WTC11 (cell line): ENCODE data around the gene TRMO. TPM values are rescaled to one million over a fixed set of nuclear protein-coding genes. Genes with fewer than 3 reads are reported as not detected.

Source experiments
- ATAC-seq: fragments of 200-7000 bp; cut with Tn5 transposase; 2 replicates; pipeline ENCODE4 v1.10.0; 2021; ENCODE audit warnings: mild to moderate bottlenecking, moderate library complexity
- CTCF ChIA-PET: fragments of 300-600 bp; sonication (Branson Sonifier 250); formaldehyde crosslinking; loops from one replicate; lab custom pipeline; 2021; ENCODE audit warnings: antibody characterized with exemption; lab: Charles Lee
- POLR2A ChIA-PET: fragments of 350-600 bp; sonication (Branson Sonifier 250); formaldehyde crosslinking; loops from one replicate; lab custom pipeline; 2021; ENCODE audit warnings: antibody characterized with exemption; lab: Charles Lee
- DNase-seq: peaks from one replicate; pipeline ENCODE4 v3.0.0; 2021; ENCODE audit warnings: low spot score
- H3K27ac Mint-ChIP-seq: 2 replicates; pipeline ENCODE4 v1.8.0; 2021; ENCODE audit warnings: mixed read lengths
- H3K27me3 Mint-ChIP-seq: 2 replicates; pipeline ENCODE4 v1.8.0; 2021; ENCODE audit warnings: low read depth, mild to moderate bottlenecking, moderate library complexity, mixed read lengths
- H3K36me3 Mint-ChIP-seq: 2 replicates; pipeline ENCODE4 v1.8.0; 2021; ENCODE audit warnings: mixed read lengths
- H3K4me1 Mint-ChIP-seq: 2 replicates; pipeline ENCODE4 v1.8.0; 2022; ENCODE audit warnings: mixed read lengths
- H3K4me3 Mint-ChIP-seq: 2 replicates; pipeline ENCODE4 v1.8.0; 2021; ENCODE audit warnings: mild to moderate bottlenecking, moderate library complexity, mixed read lengths
- H3K9me3 Mint-ChIP-seq: 2 replicates; pipeline ENCODE4 v1.8.0; 2021; ENCODE audit warnings: mixed read lengths
- AFF4 ChIP-seq: sonication (generic); formaldehyde crosslinking; IDR thresholded peaks from 2 replicates; pipeline ENCODE4 v1.8.1; 2023; ENCODE audit warnings: mild to moderate bottlenecking, missing genetic modification reagents, borderline replicate concordance
- CREB1 ChIP-seq: sonication (generic); formaldehyde crosslinking; IDR thresholded peaks from 2 replicates; pipeline ENCODE4 v1.8.0; 2023; ENCODE audit warnings: mild to moderate bottlenecking, missing genetic modification reagents
- ESRRA ChIP-seq: sonication (generic); formaldehyde crosslinking; IDR thresholded peaks from 2 replicates; pipeline ENCODE4 v1.8.1; 2022; ENCODE audit warnings: mild to moderate bottlenecking, missing genetic modification reagents, borderline replicate concordance
- ETV6 ChIP-seq: sonication (generic); formaldehyde crosslinking; IDR thresholded peaks from 2 replicates; pipeline ENCODE4 v1.8.1; 2022; ENCODE audit warnings: mild to moderate bottlenecking, missing genetic modification reagents
- GTF2I ChIP-seq: fragments of 250-450 bp; sonication (Bioruptor Pico); conservative IDR thresholded peaks from 2 replicates; pipeline ENCODE4 v1.4.0; 2021; ENCODE audit warnings: mild to moderate bottlenecking
- HMGXB4 ChIP-seq: sonication (generic); formaldehyde crosslinking; IDR thresholded peaks from 2 replicates; pipeline ENCODE4 v1.8.1; 2023; ENCODE audit warnings: mild to moderate bottlenecking, moderate library complexity, missing genetic modification reagents
- PREB ChIP-seq: sonication (generic); formaldehyde crosslinking; IDR thresholded peaks from 2 replicates; pipeline ENCODE4 v1.8.1; 2022; ENCODE audit warnings: mild to moderate bottlenecking, missing genetic modification reagents, moderate library complexity, borderline replicate concordance
- SP1 ChIP-seq: sonication (generic); formaldehyde crosslinking; conservative IDR thresholded peaks from 2 replicates; pipeline ENCODE4 v1.8.1; 2022; ENCODE audit warnings: missing genetic modification reagents
- USF2 ChIP-seq: sonication (generic); formaldehyde crosslinking; IDR thresholded peaks from 2 replicates; pipeline ENCODE4 v1.8.1; 2023; ENCODE audit warnings: mild to moderate bottlenecking, missing genetic modification reagents, moderate library complexity
- ZNF138 ChIP-seq: sonication (generic); formaldehyde crosslinking; conservative IDR thresholded peaks from 2 replicates; pipeline ENCODE4 v1.8.1; 2022; ENCODE audit warnings: mild to moderate bottlenecking, moderate library complexity, missing genetic modification reagents
- ZNF317 ChIP-seq: sonication (generic); formaldehyde crosslinking; IDR thresholded peaks from 2 replicates; pipeline ENCODE4 v1.8.1; 2023; ENCODE audit warnings: low read depth, mild to moderate bottlenecking, moderate library complexity, missing genetic modification reagents, borderline replicate concordance
- total RNA-seq: library from RNA; stranded (reverse); gene quantifications from 3 replicates; pipeline ENCODE4 v1.2.3, GENCODE V29; 2021
- TF ChIP-seq, protein P1 (sequence below): sonication (generic); formaldehyde crosslinking; IDR thresholded peaks from 2 replicates; pipeline ENCODE4 v1.8.0; 2022; ENCODE audit warnings: mild to moderate bottlenecking, missing genetic modification reagents
- TF ChIP-seq, protein P2 (sequence below): sonication (generic); formaldehyde crosslinking; IDR thresholded peaks from 2 replicates; pipeline ENCODE4 v1.8.1; 2022; ENCODE audit warnings: missing genetic modification reagents, borderline replicate concordance
- TF ChIP-seq, protein P3 (sequence below): sonication (generic); formaldehyde crosslinking; IDR thresholded peaks from 2 replicates; pipeline ENCODE4 v1.8.0; 2023; ENCODE audit warnings: mild to moderate bottlenecking, missing genetic modification reagents

TRMO gene
- total RNA-seq, 1 experiment from 2014 or later: 4.6 TPM

DNA sequence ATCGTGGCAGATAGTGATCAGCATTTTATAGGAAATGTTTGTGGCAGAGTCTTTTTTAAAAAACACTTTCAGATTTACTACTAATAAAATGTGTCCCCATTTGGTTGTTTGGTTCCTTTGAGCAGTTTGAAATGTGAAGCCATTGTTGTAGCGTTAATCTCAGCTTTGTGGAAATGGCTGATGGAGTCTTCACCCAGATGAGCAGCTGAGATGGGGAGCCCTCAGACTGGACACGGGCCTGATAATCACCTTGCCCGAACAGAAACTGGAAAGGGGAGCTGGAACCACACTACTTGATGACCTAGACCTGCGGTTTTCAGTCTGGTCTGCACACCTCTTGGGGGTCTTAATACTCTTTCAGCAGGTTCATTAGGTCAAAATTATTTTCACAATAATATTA lies 40.3 kb upstream of the TRMO start (continued):
- TF ChIP-seq, protein P1, sequence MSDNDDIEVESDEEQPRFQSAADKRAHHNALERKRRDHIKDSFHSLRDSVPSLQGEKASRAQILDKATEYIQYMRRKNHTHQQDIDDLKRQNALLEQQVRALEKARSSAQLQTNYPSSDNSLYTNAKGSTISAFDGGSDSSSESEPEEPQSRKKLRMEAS: no peak
- TF ChIP-seq AFF4 (CRISPR knock-in tag) (no peak), SP1 (no peak), USF2 (CRISPR knock-in tag) (no peak), ZNF138 (CRISPR knock-in tag) (no peak), HMGXB4 (CRISPR knock-in tag) (no peak), ETV6 (CRISPR knock-in tag) (no peak), CREB1 (CRISPR knock-in tag) (no peak)

DNA sequence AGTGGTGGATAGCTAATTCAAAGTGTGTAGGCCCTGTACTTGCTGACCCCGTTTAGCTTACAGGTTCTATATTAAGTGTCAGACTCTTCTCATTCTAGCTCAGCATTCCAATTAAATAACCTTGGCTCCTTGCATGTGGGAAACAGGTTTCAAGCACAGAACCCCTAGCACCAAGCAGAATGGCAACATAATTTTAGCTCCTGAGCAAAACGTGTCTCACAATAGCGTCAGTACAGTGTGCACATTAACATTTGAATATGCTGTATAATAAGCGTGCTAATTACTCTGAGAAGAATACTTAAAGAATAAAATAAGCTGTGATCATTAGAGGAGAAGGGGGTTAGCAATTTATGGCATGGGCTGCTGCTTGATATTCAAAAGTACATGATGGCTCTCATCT lies 39.8 kb upstream of the TRMO start:
- Mint-ChIP-seq H3K27me3 (peaks cover 48% of the 10 kb centered on the region), H3K4me3 (no peak overlapping the region), H3K4me1 (no peaks in the 10 kb centered on the region), H3K36me3 (no peaks in the 10 kb centered on the region), H3K9me3 (no peaks in the 10 kb centered on the region), H3K27ac (no peak overlapping the region)
- DNase-seq (no peak), ATAC-seq (no peak)
- ChIA-PET CTCF (interaction anchor here (1.0 kb wide), 2 partner anchors 21 to 73 kb away, joined by 4 read pairs; partner anchors contain the start of gene ANP32B), POLR2A (no interaction called here)
- TF ChIP-seq, protein P1: no peak
- TF ChIP-seq, protein P2, sequence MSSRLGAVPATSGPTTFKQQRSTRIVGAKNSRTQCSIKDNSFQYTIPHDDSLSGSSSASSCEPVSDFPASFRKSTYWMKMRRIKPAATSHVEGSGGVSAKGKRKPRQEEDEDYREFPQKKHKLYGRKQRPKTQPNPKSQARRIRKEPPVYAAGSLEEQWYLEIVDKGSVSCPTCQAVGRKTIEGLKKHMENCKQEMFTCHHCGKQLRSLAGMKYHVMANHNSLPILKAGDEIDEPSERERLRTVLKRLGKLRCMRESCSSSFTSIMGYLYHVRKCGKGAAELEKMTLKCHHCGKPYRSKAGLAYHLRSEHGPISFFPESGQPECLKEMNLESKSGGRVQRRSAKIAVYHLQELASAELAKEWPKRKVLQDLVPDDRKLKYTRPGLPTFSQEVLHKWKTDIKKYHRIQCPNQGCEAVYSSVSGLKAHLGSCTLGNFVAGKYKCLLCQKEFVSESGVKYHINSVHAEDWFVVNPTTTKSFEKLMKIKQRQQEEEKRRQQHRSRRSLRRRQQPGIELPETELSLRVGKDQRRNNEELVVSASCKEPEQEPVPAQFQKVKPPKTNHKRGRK: no peak
- TF ChIP-seq ZNF317 (CRISPR knock-in tag): no peak
- no peak for TF ChIP-seq USF2 (CRISPR knock-in tag)
- no peak for TF ChIP-seq PREB (CRISPR knock-in tag)
- TF ChIP-seq, protein P3, sequence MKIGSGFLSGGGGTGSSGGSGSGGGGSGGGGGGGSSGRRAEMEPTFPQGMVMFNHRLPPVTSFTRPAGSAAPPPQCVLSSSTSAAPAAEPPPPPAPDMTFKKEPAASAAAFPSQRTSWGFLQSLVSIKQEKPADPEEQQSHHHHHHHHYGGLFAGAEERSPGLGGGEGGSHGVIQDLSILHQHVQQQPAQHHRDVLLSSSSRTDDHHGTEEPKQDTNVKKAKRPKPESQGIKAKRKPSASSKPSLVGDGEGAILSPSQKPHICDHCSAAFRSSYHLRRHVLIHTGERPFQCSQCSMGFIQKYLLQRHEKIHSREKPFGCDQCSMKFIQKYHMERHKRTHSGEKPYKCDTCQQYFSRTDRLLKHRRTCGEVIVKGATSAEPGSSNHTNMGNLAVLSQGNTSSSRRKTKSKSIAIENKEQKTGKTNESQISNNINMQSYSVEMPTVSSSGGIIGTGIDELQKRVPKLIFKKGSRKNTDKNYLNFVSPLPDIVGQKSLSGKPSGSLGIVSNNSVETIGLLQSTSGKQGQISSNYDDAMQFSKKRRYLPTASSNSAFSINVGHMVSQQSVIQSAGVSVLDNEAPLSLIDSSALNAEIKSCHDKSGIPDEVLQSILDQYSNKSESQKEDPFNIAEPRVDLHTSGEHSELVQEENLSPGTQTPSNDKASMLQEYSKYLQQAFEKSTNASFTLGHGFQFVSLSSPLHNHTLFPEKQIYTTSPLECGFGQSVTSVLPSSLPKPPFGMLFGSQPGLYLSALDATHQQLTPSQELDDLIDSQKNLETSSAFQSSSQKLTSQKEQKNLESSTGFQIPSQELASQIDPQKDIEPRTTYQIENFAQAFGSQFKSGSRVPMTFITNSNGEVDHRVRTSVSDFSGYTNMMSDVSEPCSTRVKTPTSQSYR: no peak
- no peak for TF ChIP-seq ZNF138 (CRISPR knock-in tag)
- no peak for TF ChIP-seq GTF2I (CRISPR knock-in tag)
- TF ChIP-seq ESRRA (CRISPR knock-in tag): no peak
